ENCODE results near the gene CIB4.
A peak's percentile ranks its signal among the peaks of the same experiment; 100 is the strongest.

Gene CIB4

GRCh38 chr2:26620031-26620605, 21.0 kb downstream of the CIB4 start:
- no peak for DNase-seq

GRCh38 chr2:26619521-26619951, 21.6 kb downstream of the CIB4 start:
- no peak for DNase-seq

- DNase-seq, result no peak
Observed at GRCh38 chr2:26619096-26619495, 22.1 kb downstream of the CIB4 start.

- no peak for DNase-seq
Observed at GRCh38 chr2:26618611-26619010, 22.6 kb downstream of the CIB4 start.

- no peak for DNase-seq
Observed at GRCh38 chr2:26617588-26618083, 23.5 kb downstream of the CIB4 start.

- no peak for DNase-seq
Observed at GRCh38 chr2:26616706-26617587, 24.2 kb downstream of the CIB4 start.

- peak; percentile 10 for DNase-seq
Observed at GRCh38 chr2:26615860-26616705, 25.1 kb downstream of the CIB4 start.

GRCh38 chr2:26615336-26615859, 25.8 kb downstream of the CIB4 start:
- DNase-seq, result no peak

GRCh38 chr2:26614216-26615138, 26.7 kb downstream of the CIB4 start:
- peak; percentile 86 for DNase-seq

GRCh38 chr2:26613241-26614215, 27.6 kb downstream of the CIB4 start:
- DNase-seq, result peak; percentile 63

- DNase-seq, result peak; percentile 67
Observed at GRCh38 chr2:26612522-26613240, 28.5 kb downstream of the CIB4 start.

- no peak for DNase-seq
Observed at GRCh38 chr2:26612034-26612433, 29.1 kb downstream of the CIB4 start.

- no peak for DNase-seq
Observed at GRCh38 chr2:26610504-26611335, 30.4 kb downstream of the CIB4 start.

GRCh38 chr2:26609839-26610277, 31.3 kb downstream of the CIB4 start:
- DNase-seq, result peak; percentile 20

- DNase-seq, result no peak
Observed at GRCh38 chr2:26609205-26609631, 31.9 kb downstream of the CIB4 start.

GRCh38 chr2:26608557-26608956, 32.6 kb downstream of the CIB4 start:
- no peak for DNase-seq

GRCh38 chr2:26607698-26608097, 33.5 kb downstream of the CIB4 start:
- DNase-seq, result no peak

- no peak for DNase-seq
Observed at GRCh38 chr2:26606847-26607190, 34.3 kb downstream of the CIB4 start.
